Measurements from ENCODE around the gene OR1I1.

OR1I1 gene

GRCh38 chr19:15098460-15098859 lies 16.4 kb downstream of the OR1I1 start:
- no peak for DNase-seq (ENCODE audit: low read depth in 3 of 3)

- no peak for DNase-seq (ENCODE audit: low read depth in 3 of 3)
Measured at GRCh38 chr19:15099017-15099582, 17.1 kb downstream of the OR1I1 start.

- DNase-seq (ENCODE audit: low read depth in 3 of 3): peak; percentile 26 to 48 (median 30)
Measured at GRCh38 chr19:15101479-15102082, 19.6 kb downstream of the OR1I1 start.

- no peak for DNase-seq (ENCODE audit: low read depth in 3 of 3)
Measured at GRCh38 chr19:15104003-15104402, 22.0 kb downstream of the OR1I1 start.

- DNase-seq (ENCODE audit: low read depth in 3 of 3): no peak
Measured at GRCh38 chr19:15104411-15104810, 22.4 kb downstream of the OR1I1 start.

GRCh38 chr19:15105044-15105443 lies 23.0 kb downstream of the OR1I1 start:
- DNase-seq (ENCODE audit: low read depth in 3 of 3): no peak

GRCh38 chr19:15107061-15108010 lies 25.3 kb downstream of the OR1I1 start, which contains the start of gene SYDE1:
Gene SYDE1, plus strand, starts transcription at chr19:15107401. Its CDS starts 33 bp downstream, at chr19:15107434.
- DNase-seq (ENCODE audit: low read depth in 3 of 3): peak in 1 of 3 experiments; percentile 35

- no peak for DNase-seq (ENCODE audit: low read depth in 3 of 3)
Measured at GRCh38 chr19:15108145-15108844, 26.3 kb downstream of the OR1I1 start.

- DNase-seq (ENCODE audit: low read depth in 3 of 3): no peak
Measured at GRCh38 chr19:15108845-15109767, 27.1 kb downstream of the OR1I1 start.

- no peak for DNase-seq (ENCODE audit: low read depth in 3 of 3)
Measured at GRCh38 chr19:15109768-15110417, 27.9 kb downstream of the OR1I1 start.

- no peak for DNase-seq (ENCODE audit: low read depth in 3 of 3)
Measured at GRCh38 chr19:15110418-15110815, 28.4 kb downstream of the OR1I1 start.

- no peak for DNase-seq (ENCODE audit: low read depth in 3 of 3)
Measured at GRCh38 chr19:15111758-15112157, 29.7 kb downstream of the OR1I1 start.

GRCh38 chr19:15112385-15112784 lies 30.4 kb downstream of the OR1I1 start:
- DNase-seq (ENCODE audit: low read depth in 3 of 3): no peak

- DNase-seq (ENCODE audit: low read depth in 3 of 3): no peak
Measured at GRCh38 chr19:15113245-15114152, 31.5 kb downstream of the OR1I1 start.

- no peak for DNase-seq (ENCODE audit: low read depth in 3 of 3)
Measured at GRCh38 chr19:15114153-15114540, 32.1 kb downstream of the OR1I1 start.

GRCh38 chr19:15115080-15115479 lies 33.1 kb downstream of the OR1I1 start:
- no peak for DNase-seq (ENCODE audit: low read depth in 3 of 3)

- DNase-seq (ENCODE audit: low read depth in 3 of 3): no peak
Measured at GRCh38 chr19:15115762-15116615, 34.0 kb downstream of the OR1I1 start.

- no peak for DNase-seq (ENCODE audit: low read depth in 3 of 3)
Measured at GRCh38 chr19:15116856-15117255, 34.8 kb downstream of the OR1I1 start.
